SK-N-SH treated with all-trans-retinoic acid at 6 μM for 48 hours (cell line): Measurements from ENCODE around the gene SAPCD2.

Source experiments
- ARNTL ChIP-seq: fragments of 450-650 bp; formaldehyde crosslinking; IDR thresholded peaks from 2 replicates; pipeline ENCODE4 v1.5.0; 2020; ENCODE audit warnings: low read depth, mild to moderate bottlenecking, moderate library complexity, borderline replicate concordance
- CREB5 ChIP-seq: fragments of 250-450 bp; sonication (Bioruptor Pico); IDR thresholded peaks from 2 replicates; pipeline ENCODE4 v1.5.1; 2020; ENCODE audit warnings: low read depth, mild to moderate bottlenecking, moderate library complexity
- CSDC2 ChIP-seq: fragments of 250-450 bp; sonication (Bioruptor Pico); IDR thresholded peaks from 2 replicates; pipeline ENCODE4 v1.5.0; 2020; ENCODE audit warnings: mild to moderate bottlenecking, moderate library complexity
- ISL1 ChIP-seq: fragments of 250-450 bp; sonication (Bioruptor Pico); IDR thresholded peaks from 2 replicates; pipeline ENCODE4 v2.1.2; 2022; ENCODE audit warnings: mild to moderate bottlenecking, moderate library complexity
- OSR1 ChIP-seq: fragments of 250-450 bp; sonication (Bioruptor Pico); IDR thresholded peaks from 2 replicates; pipeline ENCODE4 v1.8.0; 2022; ENCODE audit warnings: moderate library complexity, mild to moderate bottlenecking, inconsistent platforms
- PATZ1 ChIP-seq: fragments of 250-450 bp; sonication (Bioruptor Pico); IDR thresholded peaks from 2 replicates; pipeline ENCODE4 v1.8.0; 2020; ENCODE audit warnings: mild to moderate bottlenecking, moderate library complexity, borderline replicate concordance
- RARB ChIP-seq: fragments of 250-450 bp; sonication (Bioruptor Pico); IDR thresholded peaks from 2 replicates; pipeline ENCODE4 v1.8.0; 2021; ENCODE audit warnings: mild to moderate bottlenecking, moderate library complexity
- SNAI2 ChIP-seq: fragments of 250-450 bp; sonication (Bioruptor Pico); IDR thresholded peaks from 2 replicates; pipeline ENCODE4 v1.5.0; 2020; ENCODE audit warnings: mild to moderate bottlenecking, moderate library complexity
- TCF4 ChIP-seq: fragments of 250-450 bp; sonication (Bioruptor Pico); IDR thresholded peaks from 2 replicates; pipeline ENCODE4 v1.8.0; 2021; ENCODE audit warnings: mild to moderate bottlenecking, moderate library complexity, borderline replicate concordance
- TOX ChIP-seq: fragments of 250-450 bp; sonication (Bioruptor Pico); IDR thresholded peaks from 2 replicates; pipeline ENCODE4 v1.8.0; 2021; ENCODE audit warnings: mild to moderate bottlenecking, moderate library complexity, borderline replicate concordance
- ZC3H10 ChIP-seq: fragments of 250-450 bp; sonication (Bioruptor Pico); IDR thresholded peaks from 2 replicates; pipeline ENCODE4 v1.5.1; 2021; ENCODE audit warnings: mild to moderate bottlenecking, moderate library complexity
- ZFP3 ChIP-seq: fragments of 250-450 bp; sonication (Bioruptor Pico); IDR thresholded peaks from 2 replicates; pipeline ENCODE4 v1.5.0; 2020; ENCODE audit warnings: mild to moderate bottlenecking, moderate library complexity
- ZFP30 ChIP-seq: fragments of 450-650 bp; formaldehyde crosslinking; IDR thresholded peaks from 2 replicates; pipeline ENCODE4 v1.5.0; 2022; ENCODE audit warnings: mild to moderate bottlenecking, moderate library complexity
- ZNF70 ChIP-seq: fragments of 450-650 bp; formaldehyde crosslinking; IDR thresholded peaks from 2 replicates; pipeline ENCODE4 v1.5.0; 2020; ENCODE audit warnings: mild to moderate bottlenecking, moderate library complexity

- TF ChIP-seq ZFP30 (CRISPR knock-in tag), result no peak
- TF ChIP-seq ZFP3 (CRISPR knock-in tag), result no peak
- TF ChIP-seq CREB5 (CRISPR knock-in tag), result no peak
- no peak for TF ChIP-seq ISL1 (CRISPR knock-in tag)
- no peak for TF ChIP-seq ARNTL (CRISPR knock-in tag)
- TF ChIP-seq PATZ1, result no peak
- TF ChIP-seq ZC3H10 (CRISPR knock-in tag), result no peak
- TF ChIP-seq CSDC2 (CRISPR knock-in tag), result no peak
- TF ChIP-seq RARB (CRISPR knock-in tag), result no peak
- no peak for TF ChIP-seq TCF4 (CRISPR knock-in tag)
- TF ChIP-seq OSR1 (CRISPR knock-in tag), result no peak
- no peak for TF ChIP-seq TOX (CRISPR knock-in tag)
- TF ChIP-seq SNAI2 (CRISPR knock-in tag), result no peak
- no peak for TF ChIP-seq ZNF70 (CRISPR knock-in tag)
These were observed 19.1 kb downstream of the SAPCD2 start for GRCh38 chr9:137051145-137051724.
